ENCODE data around the gene IGIP. TPM values are rescaled to one million over a fixed set of nuclear protein-coding genes. Genes with fewer than 3 reads are reported as not detected.

The IGIP gene
- total RNA-seq, 2 donors from 2014 or later = 3.2 to 3.7 TPM

DNA sequence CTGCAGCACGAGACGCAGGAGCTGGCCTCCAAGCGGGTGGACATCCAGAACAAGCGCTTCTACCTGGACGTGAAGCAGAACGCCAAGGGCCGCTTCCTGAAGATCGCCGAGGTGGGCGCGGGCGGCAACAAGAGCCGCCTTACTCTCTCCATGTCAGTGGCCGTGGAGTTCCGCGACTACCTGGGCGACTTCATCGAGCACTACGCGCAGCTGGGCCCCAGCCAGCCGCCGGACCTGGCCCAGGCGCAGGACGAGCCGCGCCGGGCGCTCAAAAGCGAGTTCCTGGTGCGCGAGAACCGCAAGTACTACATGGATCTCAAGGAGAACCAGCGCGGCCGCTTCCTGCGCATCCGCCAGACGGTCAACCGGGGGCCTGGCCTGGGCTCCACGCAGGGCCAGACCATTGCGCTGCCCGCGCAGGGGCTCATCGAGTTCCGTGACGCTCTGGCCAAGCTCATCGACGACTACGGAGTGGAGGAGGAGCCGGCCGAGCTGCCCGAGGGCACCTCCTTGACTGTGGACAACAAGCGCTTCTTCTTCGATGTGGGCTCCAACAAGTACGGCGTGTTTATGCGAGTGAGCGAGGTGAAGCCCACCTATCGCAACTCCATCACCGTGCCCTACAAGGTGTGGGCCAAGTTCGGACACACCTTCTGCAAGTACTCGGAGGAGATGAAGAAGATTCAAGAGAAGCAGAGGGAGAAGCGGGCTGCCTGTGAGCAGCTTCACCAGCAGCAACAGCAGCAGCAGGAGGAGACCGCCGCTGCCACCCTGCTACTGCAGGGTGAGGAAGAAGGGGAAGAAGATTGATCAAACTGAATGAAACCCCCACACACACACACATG is 11.2 kb upstream of the IGIP start:
- no peaks in the 10 kb centered on the region for H3K36me3 Mint-ChIP-seq (ENCODE audit: low read depth)
- peak overlapping the region; percentile 93 for H3K27ac Mint-ChIP-seq
- H3K4me3 Mint-ChIP-seq = peak overlapping the region; percentile 96
- H3K27me3 Mint-ChIP-seq = no peaks in the 10 kb centered on the region
- peak; percentile 13 for ATAC-seq
- peak in 2 of 3 donors; percentile 14 to 19 for DNase-seq
- no peaks in the 10 kb centered on the region for H3K9me3 ChIP-seq (ENCODE audit: control insufficient read depth, low read length, poor library complexity, severe bottlenecking)
- H3K4me1 Mint-ChIP-seq = peaks cover 42% of the 10 kb centered on the region

DNA sequence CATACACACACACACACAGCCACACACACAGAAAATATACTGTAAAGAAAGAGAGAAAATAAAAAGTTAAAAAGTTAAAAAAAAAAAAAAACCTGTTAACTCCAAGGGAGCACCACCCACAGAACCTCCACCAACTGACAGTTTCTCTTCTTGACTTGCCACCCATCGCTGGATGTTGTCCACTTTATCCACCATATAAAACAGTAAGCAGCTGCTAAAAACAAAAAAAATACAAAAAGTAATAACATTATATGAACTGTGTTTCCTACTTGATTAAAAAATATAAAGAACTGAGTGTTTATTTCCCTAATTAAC is 10.6 kb upstream of the IGIP start:
- H3K27ac Mint-ChIP-seq = peak overlapping the region; percentile 93
- H3K36me3 Mint-ChIP-seq (ENCODE audit: low read depth) = no peaks in the 10 kb centered on the region
- H3K27me3 Mint-ChIP-seq = no peaks in the 10 kb centered on the region
- peak overlapping the region; percentile 96 for H3K4me3 Mint-ChIP-seq
- no peak for DNase-seq
- peaks cover 41% of the 10 kb centered on the region for H3K4me1 Mint-ChIP-seq
- no peaks in the 10 kb centered on the region for H3K9me3 ChIP-seq (ENCODE audit: control insufficient read depth, low read length, poor library complexity, severe bottlenecking)
- no peak for ATAC-seq

DNA sequence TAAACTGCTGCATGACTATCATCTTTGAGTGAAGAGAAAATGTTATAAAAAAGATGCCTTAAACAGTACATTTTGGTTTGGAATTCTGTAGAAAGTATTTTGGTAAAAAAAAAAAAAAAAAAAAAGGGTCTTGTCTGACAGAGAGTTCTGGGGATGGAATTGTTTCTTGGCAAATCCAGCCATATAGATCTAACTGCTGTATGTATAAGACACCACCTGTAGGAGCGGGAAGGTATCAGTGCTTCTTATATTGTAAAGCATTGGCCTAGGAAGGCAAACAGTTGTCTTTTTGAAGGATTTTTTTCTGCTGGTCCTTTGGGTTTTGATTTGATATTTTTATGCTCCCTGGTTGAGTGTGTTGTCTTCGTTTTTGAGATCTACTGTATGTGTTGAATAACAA is 9.0 kb upstream of the IGIP start:
- Mint-ChIP-seq H3K36me3 (ENCODE audit: low read depth) (no peaks in the 10 kb centered on the region), H3K4me3 (peak overlapping the region; percentile 56), H3K27me3 (no peaks in the 10 kb centered on the region), H3K4me1 (peaks cover 45% of the 10 kb centered on the region), H3K27ac (no peak overlapping the region)
- DNase-seq (no peak), ATAC-seq (no peak)
- H3K9me3 ChIP-seq (ENCODE audit: control insufficient read depth, low read length, poor library complexity, severe bottlenecking) = no peaks in the 10 kb centered on the region

- H3K4me3 Mint-ChIP-seq = no peak overlapping the region
- no peaks in the 10 kb centered on the region for H3K9me3 ChIP-seq (ENCODE audit: control insufficient read depth, low read length, poor library complexity, severe bottlenecking)
- ATAC-seq (no peak), DNase-seq (no peak)
- peaks cover 42% of the 10 kb centered on the region for H3K4me1 Mint-ChIP-seq
- H3K27ac Mint-ChIP-seq = no peak overlapping the region
- no peaks in the 10 kb centered on the region for H3K27me3 Mint-ChIP-seq
- no peaks in the 10 kb centered on the region for H3K36me3 Mint-ChIP-seq (ENCODE audit: low read depth)
Observed at GRCh38 chr5:140117523-140117922, 8.2 kb upstream of the IGIP start.

- Mint-ChIP-seq H3K4me1 (peaks cover 40% of the 10 kb centered on the region), H3K27me3 (no peaks in the 10 kb centered on the region), H3K4me3 (no peak overlapping the region), H3K36me3 (ENCODE audit: low read depth) (no peaks in the 10 kb centered on the region), H3K27ac (no peak overlapping the region)
- no peaks in the 10 kb centered on the region for H3K9me3 ChIP-seq (ENCODE audit: control insufficient read depth, low read length, poor library complexity, severe bottlenecking)
- DNase-seq = no peak
- no peak for ATAC-seq
Observed at GRCh38 chr5:140118302-140118936, 7.3 kb upstream of the IGIP start.

GRCh38 chr5:140126315-140127012 is 727 bp downstream of the IGIP start:
- no peaks in the 10 kb centered on the region for H3K9me3 ChIP-seq (ENCODE audit: control insufficient read depth, low read length, poor library complexity, severe bottlenecking)
- no peak for DNase-seq
- Mint-ChIP-seq H3K4me3 (no peak overlapping the region), H3K4me1 (peaks cover 26% of the 10 kb centered on the region), H3K27ac (no peak overlapping the region), H3K27me3 (no peaks in the 10 kb centered on the region), H3K36me3 (ENCODE audit: low read depth) (no peaks in the 10 kb centered on the region)
- ATAC-seq = no peak

DNA sequence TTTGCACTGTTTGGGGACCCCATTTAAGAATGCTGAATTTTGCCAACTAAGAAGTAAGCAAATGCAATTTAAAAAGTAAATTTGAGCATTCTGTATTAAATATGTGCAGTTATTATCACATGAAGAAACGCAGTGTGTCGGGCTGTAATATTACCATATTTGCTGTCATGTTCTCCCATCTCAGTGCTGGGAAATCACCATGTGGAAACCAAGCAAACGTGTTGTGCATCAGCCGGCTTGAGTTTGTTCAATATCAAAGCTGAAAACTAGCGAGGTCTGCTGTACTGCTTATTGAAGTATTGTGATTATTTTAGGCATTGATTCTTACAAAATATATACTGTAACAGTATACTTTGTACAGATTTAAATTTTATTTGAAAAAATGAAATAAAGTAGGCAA is 2.6 kb downstream of the IGIP start:
- no peak for ATAC-seq
- H3K4me1 Mint-ChIP-seq = peaks cover 28% of the 10 kb centered on the region

DNA sequence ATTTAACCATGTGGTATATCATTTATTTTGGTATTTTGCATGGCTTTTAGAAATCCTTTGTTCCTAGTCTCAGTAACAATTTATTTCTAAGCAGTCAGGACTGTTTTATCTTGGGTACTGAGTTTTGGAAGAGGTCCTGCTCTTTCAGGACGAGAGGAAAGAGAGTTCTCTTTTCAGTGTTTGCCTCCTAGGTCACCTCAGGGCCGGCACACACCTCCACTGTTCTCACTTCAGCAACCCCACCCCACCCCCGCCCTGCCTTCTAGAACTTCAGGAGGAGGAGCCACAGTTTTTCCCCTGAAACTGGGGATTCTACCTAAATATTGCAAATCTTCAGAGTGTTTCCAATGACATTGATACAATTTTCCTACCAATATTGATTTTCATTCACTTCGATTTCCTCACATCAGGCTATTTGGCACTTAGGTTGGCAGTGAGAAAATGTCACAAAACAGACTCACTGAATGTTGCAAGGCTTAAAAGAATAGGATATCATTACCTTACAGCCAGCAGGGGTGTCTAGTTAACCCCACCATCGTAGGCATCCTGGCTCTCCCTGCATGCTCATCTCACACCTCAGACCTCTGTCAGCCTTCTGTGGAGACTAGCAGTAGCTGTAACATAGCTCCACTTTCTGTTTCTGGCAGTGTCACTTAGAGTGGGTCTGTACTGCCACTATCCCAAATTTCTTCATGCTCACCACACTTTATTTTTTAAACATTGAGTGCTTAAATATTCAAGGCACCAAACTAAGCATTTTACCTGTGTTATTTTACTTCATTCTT is 5.4 kb downstream of the IGIP start:
- no peak for DNase-seq
- no peaks in the 10 kb centered on the region for H3K36me3 Mint-ChIP-seq (ENCODE audit: low read depth)
- H3K27me3 Mint-ChIP-seq = no peaks in the 10 kb centered on the region
- H3K9me3 ChIP-seq (ENCODE audit: control insufficient read depth, low read length, poor library complexity, severe bottlenecking) = no peaks in the 10 kb centered on the region
- peak overlapping the region; percentile 45 for H3K4me3 Mint-ChIP-seq
- no peak overlapping the region for H3K27ac Mint-ChIP-seq
- ATAC-seq = no peak
- peaks cover 35% of the 10 kb centered on the region for H3K4me1 Mint-ChIP-seq

More for the DNA sequence above, 2.6 kb downstream of the IGIP start:
- H3K27me3 Mint-ChIP-seq = no peaks in the 10 kb centered on the region
- no peak overlapping the region for H3K4me3 Mint-ChIP-seq
- DNase-seq = no peak
- no peak overlapping the region for H3K27ac Mint-ChIP-seq
- no peaks in the 10 kb centered on the region for H3K9me3 ChIP-seq (ENCODE audit: control insufficient read depth, low read length, poor library complexity, severe bottlenecking)
- H3K36me3 Mint-ChIP-seq (ENCODE audit: low read depth) = no peaks in the 10 kb centered on the region

GRCh38 chr5:140131967-140132409 is 6.3 kb downstream of the IGIP start:
- H3K27me3 Mint-ChIP-seq = no peaks in the 10 kb centered on the region
- H3K9me3 ChIP-seq (ENCODE audit: control insufficient read depth, low read length, poor library complexity, severe bottlenecking) = no peaks in the 10 kb centered on the region
- H3K4me3 Mint-ChIP-seq = peak overlapping the region; percentile 45
- no peak overlapping the region for H3K27ac Mint-ChIP-seq
- ATAC-seq (peak; percentile 61), DNase-seq (no peak)
- H3K36me3 Mint-ChIP-seq (ENCODE audit: low read depth) = no peaks in the 10 kb centered on the region
- peaks cover 33% of the 10 kb centered on the region for H3K4me1 Mint-ChIP-seq

GRCh38 chr5:140133514-140134167 is 7.9 kb downstream of the IGIP start:
- Mint-ChIP-seq H3K4me3 (no peak overlapping the region), H3K27me3 (no peaks in the 10 kb centered on the region), H3K36me3 (ENCODE audit: low read depth) (no peaks in the 10 kb centered on the region), H3K27ac (no peak overlapping the region), H3K4me1 (peaks cover 35% of the 10 kb centered on the region)
- DNase-seq (no peak), ATAC-seq (no peak)
- H3K9me3 ChIP-seq (ENCODE audit: control insufficient read depth, low read length, poor library complexity, severe bottlenecking) = no peaks in the 10 kb centered on the region

- no peaks in the 10 kb centered on the region for H3K9me3 ChIP-seq (ENCODE audit: control insufficient read depth, low read length, poor library complexity, severe bottlenecking)
- ATAC-seq (no peak), DNase-seq (no peak)
- no peak overlapping the region for H3K4me3 Mint-ChIP-seq
- no peak overlapping the region for H3K27ac Mint-ChIP-seq
- H3K27me3 Mint-ChIP-seq = no peaks in the 10 kb centered on the region
- H3K36me3 Mint-ChIP-seq (ENCODE audit: low read depth) = no peaks in the 10 kb centered on the region
- H3K4me1 Mint-ChIP-seq = peaks cover 35% of the 10 kb centered on the region
Observed at GRCh38 chr5:140134277-140134935, 8.7 kb downstream of the IGIP start.

- no peak for ATAC-seq
Observed at GRCh38 chr5:140135127-140135526, 9.4 kb downstream of the IGIP start.

More at GRCh38 chr5:140135127-140135526, 9.4 kb downstream of the IGIP start:
- H3K27ac Mint-ChIP-seq = no peak overlapping the region
- H3K4me3 Mint-ChIP-seq = no peak overlapping the region
- H3K36me3 Mint-ChIP-seq (ENCODE audit: low read depth) = no peaks in the 10 kb centered on the region
- no peaks in the 10 kb centered on the region for H3K9me3 ChIP-seq (ENCODE audit: control insufficient read depth, low read length, poor library complexity, severe bottlenecking)
- H3K27me3 Mint-ChIP-seq = no peaks in the 10 kb centered on the region
- H3K4me1 Mint-ChIP-seq = peaks cover 36% of the 10 kb centered on the region
- no peak for DNase-seq

Data from T-helper 17 cell (primary cell).